ENCODE results near the gene IRGC.

IRGC gene

DNA sequence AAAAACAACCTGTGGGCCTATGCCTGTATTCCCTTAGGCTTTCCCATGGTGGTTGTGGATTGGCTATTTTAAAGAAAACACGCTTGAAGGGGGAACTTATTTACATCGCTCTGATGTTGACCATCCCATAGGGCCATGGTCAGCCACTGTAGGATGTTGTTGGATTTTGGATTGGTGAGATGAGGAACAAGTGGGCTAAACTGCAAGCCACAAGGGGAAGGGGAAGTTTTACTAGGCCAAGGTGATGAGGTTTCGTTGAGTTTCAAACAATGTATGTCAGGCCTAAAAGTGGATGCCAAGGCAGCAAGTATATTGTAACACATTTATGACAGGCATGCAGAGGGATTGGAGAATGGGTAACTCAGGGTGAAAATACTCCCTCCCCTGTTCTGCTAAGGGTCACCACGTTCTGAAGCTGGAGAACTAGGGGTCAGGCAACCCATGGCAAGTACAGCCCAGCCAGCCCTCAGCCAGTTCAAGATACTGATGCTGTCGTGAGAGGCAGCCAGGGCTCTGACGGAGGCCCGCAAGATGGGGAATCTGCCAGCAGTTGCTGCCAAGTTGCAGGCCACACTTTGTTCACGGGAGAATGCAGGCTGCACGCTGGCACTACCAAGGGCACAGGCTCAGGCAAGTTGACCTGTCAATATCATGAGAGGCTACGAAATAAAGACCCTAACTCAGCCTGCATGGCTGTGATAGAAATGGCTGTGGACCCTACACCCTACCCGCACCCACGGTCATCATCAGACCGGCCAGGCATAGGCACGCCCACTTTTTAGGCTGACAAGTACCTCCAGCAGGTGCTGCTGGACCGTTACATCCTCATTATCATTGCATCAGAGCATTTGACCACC, 11.1 kb downstream of the IRGC start:
- no peak for FAIRE-seq

DNA sequence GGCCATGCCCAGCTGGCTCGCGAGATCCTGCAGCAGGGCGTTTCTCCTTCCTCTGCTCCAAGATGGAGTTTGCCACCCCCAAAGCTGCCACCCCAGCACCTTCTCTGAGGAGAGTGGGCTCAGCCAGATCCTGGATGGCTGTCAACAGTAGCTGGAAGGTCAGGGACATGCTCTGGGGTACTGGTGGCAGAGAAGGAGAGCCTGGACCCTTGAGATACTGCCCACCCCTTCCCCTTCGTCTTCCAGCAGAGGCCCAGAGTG, 11.6 kb downstream of the IRGC start:
- no peak for FAIRE-seq

DNA sequence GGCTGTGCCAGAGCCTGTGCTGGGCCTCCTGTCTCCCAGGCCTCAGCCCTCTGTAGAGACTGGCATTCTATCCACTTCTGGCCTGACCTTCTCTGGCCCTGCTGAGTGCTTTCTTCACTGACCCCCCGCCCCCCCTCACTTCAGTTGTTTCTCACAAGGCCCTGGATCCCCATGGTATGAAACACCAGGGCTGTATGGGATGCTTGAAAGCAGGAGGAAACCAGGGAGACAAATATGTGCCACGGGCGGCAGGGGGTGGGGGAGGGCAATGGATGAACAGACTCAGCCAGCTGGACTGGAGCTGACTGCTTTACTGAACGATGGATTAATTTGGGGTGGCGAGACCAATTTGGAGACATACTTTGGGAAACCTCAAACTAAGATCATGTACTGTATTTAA, 14.0 kb downstream of the IRGC start:
- no peak for FAIRE-seq

DNA sequence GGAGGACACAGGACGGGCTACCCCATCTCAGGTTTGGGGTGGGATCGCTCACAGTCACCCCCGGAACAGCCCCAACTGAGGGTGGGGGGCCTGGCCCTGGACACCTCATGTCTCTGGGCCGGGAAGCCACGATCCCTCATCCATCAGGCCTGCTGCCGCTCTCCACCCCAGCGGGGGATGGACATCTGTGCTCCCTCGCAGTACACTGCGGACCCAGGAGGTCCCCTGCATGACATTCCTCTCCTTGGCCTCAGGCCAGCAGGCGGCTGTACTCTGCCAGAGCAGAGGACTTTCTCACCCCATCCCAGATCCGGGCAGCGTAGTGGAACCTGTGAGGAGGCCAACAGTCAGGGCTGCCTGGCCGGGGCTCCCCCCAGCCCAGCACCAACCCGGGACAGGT, 15.5 kb downstream of the IRGC start:
- no peak for FAIRE-seq

DNA sequence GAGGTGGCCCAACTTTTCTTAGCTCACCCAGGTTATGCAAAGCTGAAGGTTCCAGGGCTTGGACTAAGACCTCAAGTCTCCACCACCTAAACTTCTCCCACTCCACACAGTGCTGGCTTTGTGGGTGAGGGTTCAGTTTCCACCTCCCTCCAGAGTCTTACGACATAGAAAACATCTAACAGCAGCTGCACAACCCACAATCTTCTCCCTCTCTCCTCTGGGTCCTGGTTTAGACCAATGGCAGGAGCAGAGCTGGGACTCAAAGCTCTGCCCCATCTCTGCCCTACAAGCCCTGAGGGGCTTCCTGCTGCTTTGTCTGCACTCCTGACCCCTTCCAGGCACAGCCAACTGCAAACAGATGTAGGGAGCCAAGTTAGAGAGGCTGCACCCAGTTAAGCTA, 16.0 kb downstream of the IRGC start:
- FAIRE-seq = no peak

DNA sequence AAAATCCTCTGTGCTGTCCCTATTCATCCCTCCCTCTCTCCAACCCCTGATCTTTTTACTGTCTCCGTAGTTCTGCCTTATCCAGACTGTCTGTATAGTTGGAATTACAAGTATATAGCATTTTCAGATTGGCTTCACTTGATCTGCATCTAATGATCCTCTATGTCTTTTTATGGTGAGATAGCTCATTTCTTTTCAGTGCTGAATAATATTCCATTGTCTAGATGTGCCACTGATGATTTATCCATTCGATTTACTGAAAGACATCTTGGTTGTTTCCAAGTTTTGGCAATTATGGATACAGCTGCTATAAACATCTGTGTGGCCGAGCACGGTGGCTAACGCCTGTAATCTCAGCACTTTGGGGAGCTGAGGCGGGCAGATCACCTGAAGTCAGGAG, 19.1 kb downstream of the IRGC start:
- no peak for FAIRE-seq

DNA sequence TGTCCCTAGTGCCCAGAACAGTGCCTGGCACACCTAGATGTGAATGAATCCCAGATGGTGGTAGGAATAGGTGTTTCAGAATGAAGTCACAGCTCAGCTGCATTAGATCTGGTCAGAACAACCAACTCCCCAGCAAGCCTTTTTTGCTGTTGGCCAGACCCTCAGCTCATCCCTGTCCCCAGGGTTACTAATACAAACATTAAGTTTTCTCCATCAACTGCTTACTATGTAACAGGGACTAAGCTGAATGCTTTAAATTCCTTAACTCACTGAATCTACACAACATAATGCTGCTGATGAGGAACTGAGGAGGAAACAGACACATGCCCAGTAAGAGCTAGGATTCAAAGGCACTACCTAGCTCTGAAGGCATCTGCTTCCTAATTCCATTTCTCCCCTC, 20.1 kb downstream of the IRGC start:
- FAIRE-seq = no peak

DNA sequence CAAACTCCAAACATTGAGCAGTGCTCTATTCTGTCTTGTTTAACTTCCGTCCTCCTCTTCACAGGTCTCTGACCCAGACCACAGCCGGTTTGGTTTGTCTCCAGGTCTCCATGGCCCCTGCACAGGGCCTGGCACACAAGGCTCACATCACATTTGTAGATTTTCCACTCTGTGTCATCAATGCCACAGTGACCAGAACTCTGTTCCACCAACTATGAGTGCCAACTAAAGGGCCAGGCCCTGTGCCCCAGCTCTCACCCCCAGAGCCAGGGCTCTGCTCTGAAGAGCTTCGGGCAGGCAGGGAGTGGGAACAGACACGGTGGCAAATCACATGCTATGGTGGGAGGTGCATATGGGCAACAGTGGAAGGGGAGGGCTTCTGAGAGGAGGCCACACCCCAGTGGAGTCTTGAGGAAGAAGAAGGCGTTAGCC, 22.9 kb downstream of the IRGC start:
- no peak for FAIRE-seq

DNA sequence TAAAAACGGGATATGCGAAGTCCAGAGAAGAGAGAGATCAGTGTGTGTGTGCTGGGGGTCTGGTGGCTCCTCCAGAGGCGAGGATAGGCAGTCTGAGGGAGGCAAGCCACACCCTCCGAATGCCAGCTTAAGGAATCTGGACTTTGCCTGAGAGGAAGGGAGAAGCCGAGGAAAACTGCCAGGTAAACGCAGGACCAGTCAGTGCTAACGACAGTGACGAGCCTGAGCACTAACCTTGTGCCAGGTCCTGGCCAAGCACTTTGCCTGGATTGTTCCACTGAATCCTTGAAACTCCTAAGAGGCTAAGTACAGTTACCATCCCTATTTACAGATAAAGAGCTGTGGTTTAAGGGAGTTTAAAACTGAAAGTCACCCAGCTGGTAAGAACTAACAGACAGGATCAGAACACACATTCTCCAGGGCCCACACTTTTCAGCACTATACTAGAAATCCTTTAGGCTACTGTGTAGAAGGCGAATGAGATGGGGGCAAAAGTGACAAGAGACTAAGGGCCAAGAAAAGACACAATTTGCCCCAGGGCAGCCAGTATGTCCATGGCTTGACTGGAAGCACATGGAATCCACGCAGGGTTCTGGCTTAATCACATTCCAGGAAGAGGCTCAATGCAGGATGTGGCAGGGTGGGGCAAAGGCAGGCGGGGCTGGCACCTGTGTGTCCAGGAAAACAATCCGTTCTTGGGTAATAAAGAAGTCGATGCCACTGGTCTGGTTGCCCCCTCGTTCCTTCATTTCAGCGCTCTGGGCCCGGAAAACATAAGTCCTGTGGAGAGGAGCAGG, 23.8 kb downstream of the IRGC start:
- FAIRE-seq = no peak

DNA sequence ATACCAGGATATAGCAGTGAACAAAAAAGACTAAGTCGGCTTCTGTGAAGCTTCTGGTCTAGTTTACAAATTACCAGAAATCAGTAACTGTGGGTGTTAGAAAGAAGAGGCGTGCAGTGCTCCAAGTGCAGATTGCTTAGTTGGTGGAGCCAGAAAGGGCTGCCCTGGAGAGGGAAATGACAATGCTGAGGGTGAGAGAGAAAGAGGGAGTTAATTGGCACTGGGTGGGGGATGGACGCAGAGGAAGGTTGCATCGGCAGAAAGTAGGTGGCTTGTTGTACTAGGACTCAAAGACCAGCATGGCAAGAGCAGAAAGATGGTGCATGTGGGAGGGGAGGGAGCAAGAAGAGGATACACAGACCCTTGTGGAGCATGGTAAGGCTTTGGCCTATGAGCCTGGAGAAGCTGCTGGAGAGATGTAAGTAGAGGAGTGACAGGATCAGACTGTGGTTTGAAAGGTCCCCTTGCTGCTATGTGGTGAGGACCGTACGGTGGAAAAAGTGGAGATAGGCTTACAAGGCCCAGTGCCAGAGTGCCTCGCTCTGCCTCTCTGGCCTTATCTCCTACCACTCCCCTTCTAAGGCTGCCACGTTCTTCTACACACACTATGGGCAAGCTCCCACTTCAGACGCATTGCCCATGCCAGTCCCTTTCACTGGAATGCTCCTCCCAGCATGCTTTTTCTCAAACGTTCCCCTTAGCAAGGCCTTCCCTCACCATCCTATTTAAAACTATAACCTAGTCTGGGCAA, 25.4 kb downstream of the IRGC start:
- FAIRE-seq = no peak

DNA sequence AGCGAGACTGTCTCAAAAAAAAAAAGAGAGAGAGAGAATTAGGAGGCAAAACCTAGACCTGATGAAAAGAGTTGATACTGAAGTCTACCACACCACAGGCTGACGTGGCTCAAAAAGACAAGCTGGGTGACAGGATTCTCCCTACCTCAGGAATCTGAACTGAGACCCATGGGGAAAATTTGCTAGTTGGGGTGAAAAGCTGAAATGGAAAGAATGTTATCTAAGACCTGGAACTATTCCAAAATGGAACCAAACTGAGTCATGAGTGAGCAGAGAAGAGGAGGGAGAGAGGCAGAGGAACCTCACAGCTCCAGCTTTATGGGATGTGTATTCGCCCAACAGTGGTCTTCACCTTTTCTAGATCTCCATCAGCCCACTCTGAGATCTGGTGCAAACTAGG, 27.2 kb downstream of the IRGC start:
- no peak for FAIRE-seq

DNA sequence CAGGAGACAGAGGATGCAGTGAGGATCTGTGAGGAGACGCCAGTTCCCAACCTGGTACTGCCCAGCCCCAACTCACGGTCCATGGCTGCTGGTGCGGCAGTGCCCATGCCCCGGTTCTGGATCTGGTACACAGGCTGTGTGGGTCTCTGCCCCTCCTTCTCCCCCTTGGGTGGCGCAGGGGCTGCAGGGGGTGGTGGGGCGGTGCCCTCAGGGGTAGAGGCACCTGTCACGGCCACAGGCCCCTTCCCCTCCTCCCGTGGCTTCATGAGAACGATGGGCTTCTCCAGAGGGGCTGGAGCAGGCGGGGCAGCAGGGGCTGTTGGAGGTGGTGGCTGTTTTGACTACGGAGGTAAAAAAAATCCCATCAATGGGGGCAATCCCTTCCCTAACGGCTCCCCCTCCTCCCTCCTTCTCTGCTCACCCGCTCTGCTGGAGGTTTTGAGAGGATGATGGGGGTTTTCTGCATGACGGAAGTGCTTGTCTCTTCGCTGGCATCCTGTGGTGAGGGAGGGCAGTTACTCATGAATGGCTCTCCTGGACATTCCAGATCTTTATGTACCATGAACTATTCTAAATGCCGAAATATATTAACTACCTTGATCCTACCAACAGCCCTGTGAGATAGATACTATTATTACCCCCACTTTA, 31.8 kb downstream of the IRGC start:
- FAIRE-seq = no peak

DNA sequence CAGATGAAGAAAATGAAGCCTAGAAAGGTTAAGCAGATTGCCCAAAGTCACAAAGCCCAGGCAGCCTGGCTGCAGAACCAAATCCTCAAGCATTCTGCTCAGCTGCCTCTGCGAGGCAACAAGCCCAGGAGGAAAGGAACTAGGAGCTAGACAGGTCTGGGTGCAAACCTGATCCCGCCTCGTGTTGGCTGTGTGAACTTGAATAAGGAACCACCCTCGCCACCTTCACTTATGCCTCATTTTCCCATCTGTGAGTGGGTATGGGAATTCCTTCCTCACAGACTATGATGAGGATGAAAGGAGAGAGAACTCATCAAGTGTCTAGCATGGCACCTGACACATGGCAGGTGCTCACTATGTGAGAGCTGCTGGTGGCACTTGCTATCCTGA, 32.3 kb downstream of the IRGC start:
- no peak for FAIRE-seq

DNA sequence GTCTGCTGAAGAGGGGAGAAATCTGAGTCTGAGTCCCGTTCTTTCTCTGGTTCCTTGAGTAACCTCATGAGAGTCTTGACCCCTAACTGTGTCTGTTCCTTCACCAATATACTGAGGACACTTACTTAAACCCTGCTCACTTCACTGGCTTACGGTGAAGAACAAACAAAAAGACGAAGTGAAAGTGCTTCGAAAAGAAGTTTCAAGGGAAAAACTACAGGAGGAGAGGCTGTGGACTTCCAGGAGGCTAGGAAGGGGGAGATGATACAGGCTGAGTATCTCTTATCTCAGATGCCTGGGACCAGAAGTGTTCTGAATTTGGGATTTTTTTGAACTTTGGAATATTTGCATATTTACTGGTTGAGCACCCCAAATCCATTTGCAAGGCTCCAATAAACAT, 32.8 kb downstream of the IRGC start:
- FAIRE-seq = no peak

DNA sequence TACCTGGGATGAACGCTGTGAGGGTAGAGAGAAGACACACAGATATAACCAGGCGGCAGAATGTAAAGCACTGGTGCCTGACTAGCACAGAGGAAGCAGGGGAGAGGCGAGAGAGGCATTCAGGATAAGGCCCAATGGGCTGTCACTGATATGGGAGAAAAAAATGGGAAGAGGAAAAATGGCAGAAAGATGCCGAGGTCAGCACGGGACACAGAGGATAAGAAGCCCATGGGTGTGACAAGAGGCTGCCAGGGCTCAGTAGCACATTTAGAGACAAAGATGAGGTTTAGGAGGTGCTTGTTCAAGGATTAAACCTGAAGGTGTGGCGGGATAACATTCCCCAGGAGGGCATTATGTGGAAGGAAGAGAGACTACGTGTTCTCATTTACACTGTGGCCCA, 33.3 kb downstream of the IRGC start:
- FAIRE-seq = no peak

DNA sequence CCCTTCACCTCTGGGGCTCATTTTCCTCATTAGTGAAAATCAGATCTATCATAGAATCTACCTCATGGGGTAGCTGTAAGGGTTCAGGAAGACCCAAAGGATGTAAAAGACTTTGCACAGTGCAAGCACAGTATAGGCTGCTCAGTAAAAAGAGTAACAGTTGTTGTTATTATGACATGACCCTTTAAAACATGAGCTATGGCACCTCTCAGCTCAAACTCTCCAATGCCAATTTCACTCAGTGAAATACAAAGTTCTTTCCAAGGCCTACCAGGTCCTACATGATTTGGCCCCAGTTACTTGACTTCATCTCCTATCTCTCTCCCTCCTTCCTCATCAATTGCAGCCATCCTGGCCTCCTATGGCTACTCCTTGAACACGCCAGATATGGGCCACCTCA, 34.0 kb downstream of the IRGC start:
- no peak for FAIRE-seq

DNA sequence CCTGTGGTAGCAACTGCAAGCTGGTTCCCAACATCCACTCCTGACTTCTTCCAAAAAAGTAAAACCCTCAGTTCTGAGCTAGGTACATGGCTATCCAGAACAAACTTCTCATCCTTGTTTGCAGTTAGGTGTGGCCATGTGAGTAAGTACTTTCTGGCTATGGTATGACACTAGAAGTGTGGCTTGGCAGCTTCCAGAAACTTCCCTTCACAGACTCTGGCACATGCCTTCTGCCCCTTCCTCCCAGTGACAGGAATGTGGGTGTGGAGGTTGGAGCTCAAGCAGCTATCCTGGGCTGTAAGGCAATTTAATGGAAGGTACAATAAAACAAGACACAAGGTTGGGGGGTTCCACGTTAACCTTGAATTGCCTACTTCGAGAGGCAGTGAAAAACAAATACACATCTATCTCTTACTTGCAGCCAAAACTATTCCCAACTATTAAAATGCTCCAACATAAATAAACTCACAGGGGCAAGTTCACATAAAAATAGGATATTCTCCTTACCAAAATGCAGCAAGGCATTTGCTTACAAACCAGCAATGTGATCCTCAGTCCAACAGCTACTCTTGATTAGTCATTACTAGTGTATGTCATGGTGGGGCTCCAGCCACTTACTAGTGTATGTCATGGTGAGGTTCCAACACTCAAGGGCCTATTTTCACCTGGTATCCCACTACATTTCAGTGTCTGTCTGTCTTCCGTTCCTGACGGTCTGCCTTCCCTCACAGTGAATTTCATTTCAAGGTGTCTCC, 35.8 kb downstream of the IRGC start:
- FAIRE-seq = no peak

DNA sequence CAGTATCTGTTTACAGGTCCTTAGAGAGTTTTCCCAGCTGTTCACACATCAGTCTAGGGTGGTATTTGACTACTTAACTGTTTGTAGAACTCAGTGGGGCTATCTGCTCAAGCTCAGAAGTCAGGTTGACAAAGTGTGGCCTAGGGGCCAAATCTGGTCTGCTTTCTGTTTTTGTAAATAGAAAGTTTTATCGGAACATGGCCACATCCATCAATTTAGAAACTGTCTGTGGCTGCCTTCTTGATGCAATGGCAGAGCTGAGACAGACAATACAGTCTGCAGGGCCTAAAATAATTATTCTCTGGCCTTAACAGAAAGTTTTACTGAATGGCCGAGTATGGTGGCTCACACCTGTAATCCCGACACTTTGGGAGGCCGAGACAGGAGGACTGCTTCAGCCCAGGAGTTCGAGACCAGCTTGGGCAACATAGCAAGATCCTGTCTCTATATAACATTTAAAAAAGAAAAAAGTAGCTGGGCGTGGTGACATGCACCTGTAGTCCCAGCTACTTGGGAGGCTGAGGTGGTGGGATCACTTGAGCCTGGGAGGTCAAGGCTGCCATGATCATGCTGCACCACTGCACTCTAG, 36.5 kb downstream of the IRGC start:
- no peak for FAIRE-seq

DNA sequence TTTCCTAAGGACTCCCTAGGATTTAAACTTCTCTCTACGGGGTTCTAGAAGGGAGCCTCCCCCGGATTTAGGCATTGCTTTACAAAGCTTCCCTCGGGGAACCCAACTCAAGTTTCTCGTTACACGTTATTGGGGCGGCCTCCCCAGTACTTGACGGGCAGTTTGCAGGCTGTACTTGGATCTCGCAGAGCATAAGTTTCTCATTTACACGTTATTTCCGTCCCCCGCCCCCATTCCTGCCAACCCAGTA, 38.3 kb downstream of the IRGC start:
- no peak for FAIRE-seq

DNA sequence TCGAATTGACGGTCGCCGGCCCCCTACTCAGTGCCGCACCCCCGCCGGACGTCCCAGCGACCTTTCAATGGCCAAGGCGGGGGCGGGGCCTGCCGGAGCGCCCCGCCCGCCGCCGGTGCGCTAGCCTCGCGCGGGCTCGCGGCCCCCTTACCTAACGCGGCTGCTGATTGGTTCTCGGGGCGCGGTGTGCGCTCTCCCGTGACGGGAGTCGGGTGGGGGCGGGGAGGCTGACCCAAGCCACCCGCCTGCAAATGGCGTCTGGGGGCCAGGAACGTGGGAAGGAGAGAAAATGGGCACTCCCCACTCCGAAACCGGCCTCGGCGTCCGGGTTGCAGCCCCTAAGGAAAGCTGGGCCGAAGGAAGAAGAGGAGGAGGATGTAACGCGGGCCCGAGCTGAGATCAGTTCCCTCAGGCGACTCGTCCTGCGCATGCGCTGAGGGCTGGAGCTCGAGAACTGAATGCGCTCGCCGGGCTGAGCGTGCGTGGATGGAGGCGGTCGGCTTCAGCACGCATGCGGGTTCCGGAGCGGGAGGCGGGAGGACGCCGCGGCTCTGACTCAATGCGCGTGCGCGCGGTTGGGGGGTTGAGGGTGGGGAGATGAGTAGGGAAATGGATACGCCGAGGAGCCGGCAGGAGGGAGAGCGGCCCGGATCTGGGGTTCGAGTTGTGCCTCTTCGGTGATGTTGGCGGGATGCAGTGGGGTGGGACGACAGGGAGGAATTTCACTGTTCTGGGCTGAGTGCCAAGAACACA, 38.8 kb downstream of the IRGC start, which contains the start of gene SMG9:
TSS of gene SMG9 (minus strand) at position 460 of the 753 bp plus-strand sequence. CDS start 4,221 bp downstream, outside the sequence.
- no peak for FAIRE-seq

DNA sequence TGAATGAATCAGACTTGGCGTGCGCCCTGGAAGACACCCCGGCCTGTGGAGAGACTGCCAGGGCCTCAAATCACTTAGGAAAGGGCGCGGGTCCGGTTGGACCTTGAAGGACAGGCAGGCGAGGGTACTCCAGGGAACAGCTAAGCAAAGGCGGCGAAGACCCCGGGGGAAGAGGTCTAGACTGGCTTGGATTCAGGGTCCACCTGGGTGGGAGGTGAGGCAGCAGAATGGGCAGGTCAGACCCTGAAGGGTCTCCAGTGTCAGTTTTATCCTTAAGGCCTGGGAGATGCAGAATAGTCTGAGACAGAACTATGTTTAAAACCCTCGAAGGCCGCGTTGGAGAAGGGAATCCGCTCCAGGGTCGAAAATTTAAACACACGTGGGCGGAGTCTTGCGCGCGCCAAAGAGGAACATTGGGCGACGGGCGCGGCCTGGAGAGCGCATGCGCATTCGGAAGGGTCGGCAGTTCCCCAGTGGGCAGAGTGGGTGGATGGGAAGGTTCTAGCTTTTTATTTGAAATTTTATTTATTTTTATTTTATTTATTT, 39.5 kb downstream of the IRGC start:
- FAIRE-seq = no peak
